ENCODE measurements around the gene LPAR3.

Gene LPAR3

DNA sequence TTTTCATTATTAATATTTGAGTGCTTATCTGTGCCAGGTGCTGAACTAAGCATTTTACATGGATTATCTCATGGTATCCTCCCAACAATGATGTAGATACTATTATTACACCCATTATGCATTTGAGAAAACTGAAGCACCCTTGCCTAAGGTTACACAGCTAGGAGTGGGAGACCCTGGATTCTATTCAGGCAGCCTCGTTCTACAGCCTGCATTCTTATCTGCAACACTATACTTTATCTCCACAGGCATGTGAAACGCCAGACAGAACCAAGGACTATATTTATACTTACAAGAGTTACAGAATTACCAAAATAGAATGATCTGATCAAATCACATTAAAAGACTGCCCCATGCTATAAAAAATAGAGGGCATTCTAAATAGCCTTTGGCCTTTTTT is 22.4 kb downstream of the LPAR3 start:
- Histone ChIP-seq H3K4me3 (ENCODE audit: insufficient read length, low read depth) (no peak overlapping the region), H3K4me1 (ENCODE audit: insufficient read depth, insufficient read length) (no peaks in the 10 kb centered on the region), H3K9me3 (ENCODE audit: insufficient read depth, low read length) (no peaks in the 10 kb centered on the region), H3K9ac (ENCODE audit: insufficient read length, low read depth) (no peak overlapping the region), H3K27me3 (ENCODE audit: insufficient read depth, insufficient read length) (no peaks in the 10 kb centered on the region), H3K36me3 (ENCODE audit: insufficient read depth, insufficient read length, low read length) (peaks cover 14% of the 10 kb centered on the region)
- no peak for TF ChIP-seq ZNF274 (IDR thresholded peaks at IDR 0.05; ENCODE audit: low read depth, low read length)
- no peak for TF ChIP-seq YY1 (IDR thresholded peaks at IDR 0.05; ENCODE audit: insufficient read depth, insufficient read length)
- no peak for TF ChIP-seq SUZ12 (IDR thresholded peaks at IDR 0.05; ENCODE audit: extremely low read depth, insufficient read depth, insufficient read length)
- DNase-seq (ENCODE audit: low read depth, low spot score) = no peak

DNA sequence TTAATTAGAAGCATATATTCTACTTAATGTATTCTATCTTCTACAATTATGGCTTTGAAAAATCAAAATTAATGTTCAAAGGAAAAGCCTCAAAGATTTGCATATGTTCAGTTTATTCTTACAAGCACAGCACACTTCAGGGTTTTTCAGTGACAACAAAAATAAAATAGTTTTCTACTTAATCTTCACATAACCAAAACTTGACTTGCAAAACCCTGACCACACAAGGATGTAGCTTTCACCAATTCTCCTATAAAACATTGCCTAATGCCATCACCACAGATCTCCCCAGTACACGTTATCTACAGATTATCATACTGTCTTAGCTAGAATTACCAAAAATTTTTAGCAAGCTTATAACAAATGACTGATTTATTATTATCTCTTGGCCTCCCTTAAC is 23.3 kb downstream of the LPAR3 start:
- H3K4me3 ChIP-seq (ENCODE audit: insufficient read length, low read depth) = no peak overlapping the region
- DNase-seq (ENCODE audit: low read depth, low spot score) = no peak
- TF ChIP-seq ZNF274 (IDR thresholded peaks at IDR 0.05; ENCODE audit: low read depth, low read length) (no peak), YY1 (IDR thresholded peaks at IDR 0.05; ENCODE audit: insufficient read depth, insufficient read length) (no peak), SUZ12 (IDR thresholded peaks at IDR 0.05; ENCODE audit: extremely low read depth, insufficient read depth, insufficient read length) (no peak)
- no peaks in the 10 kb centered on the region for H3K9me3 ChIP-seq (ENCODE audit: insufficient read depth, low read length)
- H3K4me1 ChIP-seq (ENCODE audit: insufficient read depth, insufficient read length) = no peaks in the 10 kb centered on the region
- H3K27me3 ChIP-seq (ENCODE audit: insufficient read depth, insufficient read length) = no peaks in the 10 kb centered on the region
- H3K36me3 ChIP-seq (ENCODE audit: insufficient read depth, insufficient read length, low read length) = peaks cover 23% of the 10 kb centered on the region
- H3K9ac ChIP-seq (ENCODE audit: insufficient read length, low read depth) = no peak overlapping the region

DNA sequence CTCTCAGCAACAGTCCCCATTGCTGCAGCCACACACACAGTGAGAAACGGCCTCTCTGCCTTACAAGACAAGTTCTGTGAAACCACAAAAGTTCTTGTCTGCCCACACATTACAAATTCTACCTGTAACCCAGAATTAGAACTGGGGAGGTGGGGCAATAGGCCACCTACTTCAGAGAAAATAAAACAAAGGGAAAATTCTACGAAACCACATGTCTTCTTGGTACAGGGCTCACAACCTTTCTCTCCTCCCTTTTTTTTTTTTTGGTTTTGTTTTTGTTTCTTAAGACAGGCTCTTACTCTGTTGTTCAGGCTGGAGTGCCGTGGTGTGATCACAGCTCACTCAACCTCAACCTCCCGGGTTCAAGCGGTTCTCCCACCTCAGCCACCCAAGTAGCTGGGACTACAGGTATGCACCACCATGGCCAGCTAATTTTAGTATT is 30.2 kb downstream of the LPAR3 start:
- Histone ChIP-seq H3K27me3 (ENCODE audit: insufficient read depth, insufficient read length) (no peaks in the 10 kb centered on the region), H3K4me3 (ENCODE audit: insufficient read length, low read depth) (no peak overlapping the region), H3K36me3 (ENCODE audit: insufficient read depth, insufficient read length, low read length) (peaks cover 43% of the 10 kb centered on the region), H3K9me3 (ENCODE audit: insufficient read depth, low read length) (no peaks in the 10 kb centered on the region), H3K9ac (ENCODE audit: insufficient read length, low read depth) (no peak overlapping the region), H3K4me1 (ENCODE audit: insufficient read depth, insufficient read length) (no peaks in the 10 kb centered on the region)
- DNase-seq (ENCODE audit: low read depth, low spot score) = no peak
- TF ChIP-seq SUZ12 (IDR thresholded peaks at IDR 0.05; ENCODE audit: extremely low read depth, insufficient read depth, insufficient read length) (no peak), YY1 (IDR thresholded peaks at IDR 0.05; ENCODE audit: insufficient read depth, insufficient read length) (no peak), ZNF274 (IDR thresholded peaks at IDR 0.05; ENCODE audit: low read depth, low read length) (no peak)

DNA sequence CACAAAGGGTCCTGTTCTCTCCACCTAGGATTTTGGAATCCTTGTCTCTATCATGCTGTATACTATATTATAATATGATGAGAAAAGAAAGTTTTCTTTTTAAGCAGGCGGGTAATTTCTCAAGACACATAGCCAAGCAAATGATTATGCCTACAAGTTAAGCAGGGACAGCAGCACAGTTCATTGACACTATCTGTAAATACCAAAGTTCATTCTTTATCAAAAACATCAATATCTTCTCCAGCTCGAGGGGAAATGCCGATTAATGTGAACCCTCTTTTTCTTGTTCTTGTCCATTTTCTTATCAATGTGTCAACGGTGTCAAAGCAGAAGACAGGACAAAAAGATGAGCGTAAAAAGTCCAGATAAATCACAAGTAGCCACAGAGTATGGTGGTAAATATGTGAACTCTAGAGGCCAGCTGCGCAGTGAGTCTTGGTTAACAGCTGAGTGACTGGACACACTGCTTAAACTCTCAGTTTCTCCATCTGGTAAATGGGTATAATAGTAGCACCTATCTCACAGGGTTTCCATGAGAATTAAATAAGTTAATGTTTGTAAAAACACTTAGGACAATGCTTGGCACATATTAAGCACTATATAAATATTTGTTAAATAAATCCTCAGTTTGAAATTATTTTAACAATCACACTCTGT is 30.9 kb downstream of the LPAR3 start:
- H3K27me3 ChIP-seq (ENCODE audit: insufficient read depth, insufficient read length) = no peaks in the 10 kb centered on the region
- H3K4me3 ChIP-seq (ENCODE audit: insufficient read length, low read depth) = no peak overlapping the region
- no peak overlapping the region for H3K9ac ChIP-seq (ENCODE audit: insufficient read length, low read depth)
- TF ChIP-seq YY1 (IDR thresholded peaks at IDR 0.05; ENCODE audit: insufficient read depth, insufficient read length) (no peak), SUZ12 (IDR thresholded peaks at IDR 0.05; ENCODE audit: extremely low read depth, insufficient read depth, insufficient read length) (no peak), ZNF274 (IDR thresholded peaks at IDR 0.05; ENCODE audit: low read depth, low read length) (no peak)
- H3K4me1 ChIP-seq (ENCODE audit: insufficient read depth, insufficient read length) = no peaks in the 10 kb centered on the region
- DNase-seq (ENCODE audit: low read depth, low spot score) = no peak
- peaks cover 49% of the 10 kb centered on the region for H3K36me3 ChIP-seq (ENCODE audit: insufficient read depth, insufficient read length, low read length)
- H3K9me3 ChIP-seq (ENCODE audit: insufficient read depth, low read length) = no peaks in the 10 kb centered on the region

DNA sequence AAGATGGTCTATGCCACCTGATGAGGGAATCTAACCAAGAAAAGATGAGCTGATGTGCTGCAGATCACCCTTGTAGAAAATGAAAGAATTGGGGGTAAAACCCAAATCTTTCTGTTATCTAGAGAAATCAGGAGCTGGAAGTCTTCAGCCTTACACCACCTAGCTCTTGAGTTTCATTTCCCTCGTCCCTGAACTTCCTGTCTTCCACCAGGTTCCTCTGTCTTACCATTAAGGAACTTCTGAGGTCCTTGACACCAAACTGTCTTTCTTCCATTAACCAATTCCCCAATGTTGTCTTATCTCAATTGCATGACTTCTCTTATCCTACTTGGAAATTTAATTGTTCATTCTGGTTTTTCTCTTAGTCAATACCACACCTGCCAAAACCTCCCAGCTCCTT is 31.5 kb downstream of the LPAR3 start:
- no peak for TF ChIP-seq YY1 (IDR thresholded peaks at IDR 0.05; ENCODE audit: insufficient read depth, insufficient read length)
- no peak for TF ChIP-seq ZNF274 (IDR thresholded peaks at IDR 0.05; ENCODE audit: low read depth, low read length)
- TF ChIP-seq SUZ12 (IDR thresholded peaks at IDR 0.05; ENCODE audit: extremely low read depth, insufficient read depth, insufficient read length) = no peak
- Histone ChIP-seq H3K9ac (ENCODE audit: insufficient read length, low read depth) (no peak overlapping the region), H3K27me3 (ENCODE audit: insufficient read depth, insufficient read length) (no peaks in the 10 kb centered on the region), H3K9me3 (ENCODE audit: insufficient read depth, low read length) (no peaks in the 10 kb centered on the region), H3K4me3 (ENCODE audit: insufficient read length, low read depth) (no peak overlapping the region), H3K36me3 (ENCODE audit: insufficient read depth, insufficient read length, low read length) (peaks cover 53% of the 10 kb centered on the region), H3K4me1 (ENCODE audit: insufficient read depth, insufficient read length) (no peaks in the 10 kb centered on the region)
- no peak for DNase-seq (ENCODE audit: low read depth, low spot score)

DNA sequence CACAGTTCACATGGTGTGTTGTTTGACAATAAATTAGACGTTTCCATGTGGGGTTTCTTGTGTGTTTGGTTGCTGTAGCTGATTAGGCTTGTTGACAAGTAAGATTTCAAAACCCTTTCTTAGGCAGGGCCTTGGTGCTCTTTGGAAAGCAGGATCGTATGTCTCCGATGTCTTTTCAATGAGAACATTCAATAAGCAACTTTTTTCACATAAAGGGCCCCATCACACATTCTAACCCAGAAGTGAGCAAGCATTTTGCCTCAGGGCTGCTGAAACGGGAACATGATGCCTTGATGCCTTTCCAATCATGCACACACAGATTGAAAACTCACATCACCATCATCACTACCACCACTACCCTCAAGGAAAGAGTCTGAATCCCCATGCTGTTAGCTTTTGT is 33.1 kb downstream of the LPAR3 start:
- no peak for DNase-seq (ENCODE audit: low read depth, low spot score)
- Histone ChIP-seq H3K4me1 (ENCODE audit: insufficient read depth, insufficient read length) (no peaks in the 10 kb centered on the region), H3K27me3 (ENCODE audit: insufficient read depth, insufficient read length) (no peaks in the 10 kb centered on the region), H3K36me3 (ENCODE audit: insufficient read depth, insufficient read length, low read length) (peaks cover 54% of the 10 kb centered on the region), H3K4me3 (ENCODE audit: insufficient read length, low read depth) (no peak overlapping the region), H3K9me3 (ENCODE audit: insufficient read depth, low read length) (no peaks in the 10 kb centered on the region), H3K9ac (ENCODE audit: insufficient read length, low read depth) (no peak overlapping the region)
- no peak for TF ChIP-seq YY1 (IDR thresholded peaks at IDR 0.05; ENCODE audit: insufficient read depth, insufficient read length)
- no peak for TF ChIP-seq SUZ12 (IDR thresholded peaks at IDR 0.05; ENCODE audit: extremely low read depth, insufficient read depth, insufficient read length)
- TF ChIP-seq ZNF274 (IDR thresholded peaks at IDR 0.05; ENCODE audit: low read depth, low read length) = no peak

DNA sequence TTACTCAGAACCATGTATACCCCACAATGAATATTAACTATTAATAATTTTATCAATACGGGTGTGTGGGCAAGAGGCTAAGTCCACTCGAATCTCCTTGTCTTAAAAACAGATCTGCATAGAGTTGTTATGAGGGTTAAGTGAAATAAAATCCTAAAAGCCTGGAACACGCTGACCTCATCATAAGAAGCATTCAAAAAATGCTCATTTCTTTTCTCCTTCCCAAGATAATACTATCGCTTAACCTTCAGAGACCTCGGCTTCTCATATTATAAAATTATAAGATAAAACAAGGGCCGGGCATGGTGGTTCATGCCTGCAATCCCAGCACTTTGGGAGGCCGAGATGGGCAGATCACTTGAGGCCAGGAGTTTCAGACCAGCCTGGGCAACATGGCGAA is 35.1 kb downstream of the LPAR3 start:
- TF ChIP-seq YY1 (IDR thresholded peaks at IDR 0.05; ENCODE audit: insufficient read depth, insufficient read length) = no peak
- TF ChIP-seq ZNF274 (IDR thresholded peaks at IDR 0.05; ENCODE audit: low read depth, low read length) = no peak
- TF ChIP-seq SUZ12 (IDR thresholded peaks at IDR 0.05; ENCODE audit: extremely low read depth, insufficient read depth, insufficient read length) = no peak
- H3K4me1 ChIP-seq (ENCODE audit: insufficient read depth, insufficient read length) = no peaks in the 10 kb centered on the region
- no peak for DNase-seq (ENCODE audit: low read depth, low spot score)
- no peaks in the 10 kb centered on the region for H3K27me3 ChIP-seq (ENCODE audit: insufficient read depth, insufficient read length)
- no peak overlapping the region for H3K4me3 ChIP-seq (ENCODE audit: insufficient read length, low read depth)
- H3K36me3 ChIP-seq (ENCODE audit: insufficient read depth, insufficient read length, low read length) = peaks cover 43% of the 10 kb centered on the region
- H3K9me3 ChIP-seq (ENCODE audit: insufficient read depth, low read length) = no peaks in the 10 kb centered on the region
- H3K9ac ChIP-seq (ENCODE audit: insufficient read length, low read depth) = no peak overlapping the region

All from NT2/D1 (cell line).